Fibroblast of the aortic adventitia (primary cell): ENCODE results near the gene VWA1. TPM values are rescaled to one million over a fixed set of nuclear protein-coding genes. Genes with fewer than 3 reads are reported as not detected.

Source experiments
- DNase-seq: peaks from one replicate; pipeline ENCODE4 v3.0.0-alpha.2; 2010; ENCODE audit warnings: low read depth
- H3K4me3 ChIP-seq: 2 replicates; pipeline ENCODE4 v1.5.1; 2011; ENCODE audit warnings: low read depth, mild to moderate bottlenecking, control low read depth, low read length, moderate library complexity
- CTCF ChIP-seq: IDR thresholded peaks from 2 replicates; pipeline ENCODE4 v1.5.1; 2011; ENCODE audit warnings: mild to moderate bottlenecking, low read length, control low read depth, inconsistent platforms; ENCODE audit not compliant: insufficient read depth
- total RNA-seq: library from RNA; depleted of rRNA; stranded (reverse); fragments of >200 nt; gene quantifications from 2 replicates; pipeline ENCODE4 v1.2.3, GENCODE V29; 2012; ENCODE audit warnings: low replicate concordance

The VWA1 gene
- total RNA-seq, 1 donor, result 1.8 TPM

GRCh38 chr1:1421147-1421906 lies 14.2 kb upstream of the VWA1 start, which contains the start of gene ANKRD65:
ANKRD65 (minus strand) TSS chr1:1421276; CDS start chr1:1421005, 271 bp downstream.
- no peak for TF ChIP-seq CTCF
- no peak for DNase-seq
- H3K4me3 ChIP-seq, result no peak within 1 kb of the TSS

GRCh38 chr1:1421907-1422464 lies 13.5 kb upstream of the VWA1 start:
- DNase-seq, result no peak
- TF ChIP-seq CTCF, result no peak
- H3K4me3 ChIP-seq, result no peak overlapping the region

GRCh38 chr1:1422465-1423244 lies 12.8 kb upstream of the VWA1 start:
- H3K4me3 ChIP-seq, result no peak overlapping the region
- DNase-seq, result no peak
- no peak for TF ChIP-seq CTCF

- no peak for DNase-seq
- no peak overlapping the region for H3K4me3 ChIP-seq
- TF ChIP-seq CTCF, result no peak
These were observed 12.3 kb upstream of the VWA1 start for GRCh38 chr1:1423245-1423597.

- no peak for TF ChIP-seq CTCF
- H3K4me3 ChIP-seq, result no peak overlapping the region
- DNase-seq, result no peak
These were observed 10.8 kb upstream of the VWA1 start for GRCh38 chr1:1424707-1425106.

- DNase-seq, result no peak
- no peak overlapping the region for H3K4me3 ChIP-seq
- TF ChIP-seq CTCF, result no peak
These were observed 10.1 kb upstream of the VWA1 start for GRCh38 chr1:1425426-1425752.
